NCI-H748 (cell line): ENCODE data around the gene AADACL2.
"Not testable (repeated sequence)": the region's sequence is repeated elsewhere in the genome, so short reads cannot be mapped to it uniquely, and the experiment has no call there.

Experiments used
- DNase-seq: peaks from one replicate; lab custom pipeline; 2025; ENCODE audit not compliant: unreplicated experiment; lab: John Stamatoyannopoulos, UW

Gene AADACL2

GRCh38 chr3:151733613-151734012 is at the start of gene AADACL2:
TSS of gene AADACL2 (plus strand) at chr3:151733927. CDS start at chr3:151734036, 109 bp downstream.
- no peak for DNase-seq

DNA sequence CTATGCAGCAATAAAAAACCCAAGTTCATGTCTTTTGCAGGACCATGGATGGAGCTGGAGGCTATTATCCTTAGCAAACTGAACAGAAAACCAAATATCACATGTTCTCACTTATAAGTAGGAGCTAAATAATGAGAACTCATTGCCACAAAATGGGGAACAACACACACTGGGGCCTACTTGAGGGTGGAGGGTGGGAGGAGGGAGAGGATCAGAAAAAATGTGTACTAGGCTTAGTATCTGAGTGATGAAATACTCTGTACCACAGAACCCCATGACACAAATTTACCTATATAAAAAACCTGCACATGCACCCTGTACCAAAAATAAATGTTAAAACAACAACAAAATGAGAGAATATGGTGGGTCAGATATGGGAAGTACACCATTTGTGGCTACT is 49.6 kb upstream of the AADACL2 start:
- DNase-seq, result no peak

GRCh38 chr3:151686257-151686656 is 47.5 kb upstream of the AADACL2 start:
- no peak for DNase-seq

DNA sequence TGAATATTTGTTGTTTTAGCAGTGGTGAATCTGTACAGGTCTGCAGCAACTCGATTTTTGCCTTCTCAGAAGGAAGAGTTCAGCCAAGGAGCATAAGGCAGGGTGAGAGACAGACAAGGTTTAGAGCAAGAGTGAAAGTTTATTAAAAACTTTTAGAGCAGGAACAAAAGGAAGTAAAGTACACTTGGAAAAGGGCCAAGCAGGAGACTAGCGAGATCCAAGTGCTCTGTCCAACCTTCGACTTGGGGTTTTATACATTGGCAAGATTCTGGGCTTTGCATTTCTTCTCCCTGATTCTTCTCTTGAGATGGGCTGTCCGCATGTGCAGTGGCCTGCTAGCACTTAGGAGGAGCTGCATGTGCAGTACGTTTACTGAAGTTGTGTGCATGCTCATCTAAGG is 46.7 kb upstream of the AADACL2 start:
- DNase-seq, result no peak

DNA sequence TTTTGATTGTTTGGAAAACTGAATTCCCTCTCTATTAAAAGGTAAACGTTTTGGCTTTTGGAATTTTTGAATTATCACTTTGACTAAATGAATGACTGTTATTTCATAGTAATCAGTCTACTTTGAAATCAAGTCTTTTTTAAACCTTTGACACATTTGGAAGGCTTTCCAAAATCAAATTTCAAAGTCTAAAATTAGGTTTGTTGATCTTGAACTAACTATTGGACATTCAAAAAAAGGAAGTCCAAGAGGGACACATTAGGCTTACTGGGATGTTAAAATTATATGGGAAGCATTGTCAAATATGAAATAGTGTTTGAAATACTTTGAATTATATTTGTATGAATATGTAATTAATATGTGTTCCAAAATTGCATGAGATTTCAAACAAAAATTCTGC is 45.2 kb upstream of the AADACL2 start:
- no peak for DNase-seq

GRCh38 chr3:151690645-151691044 is 43.1 kb upstream of the AADACL2 start:
- DNase-seq, result no peak

- DNase-seq, result no peak
These were observed 36.2 kb upstream of the AADACL2 start for GRCh38 chr3:151697496-151697895.

- DNase-seq, result no peak
These were observed 26.5 kb upstream of the AADACL2 start for GRCh38 chr3:151707216-151707615.

DNA sequence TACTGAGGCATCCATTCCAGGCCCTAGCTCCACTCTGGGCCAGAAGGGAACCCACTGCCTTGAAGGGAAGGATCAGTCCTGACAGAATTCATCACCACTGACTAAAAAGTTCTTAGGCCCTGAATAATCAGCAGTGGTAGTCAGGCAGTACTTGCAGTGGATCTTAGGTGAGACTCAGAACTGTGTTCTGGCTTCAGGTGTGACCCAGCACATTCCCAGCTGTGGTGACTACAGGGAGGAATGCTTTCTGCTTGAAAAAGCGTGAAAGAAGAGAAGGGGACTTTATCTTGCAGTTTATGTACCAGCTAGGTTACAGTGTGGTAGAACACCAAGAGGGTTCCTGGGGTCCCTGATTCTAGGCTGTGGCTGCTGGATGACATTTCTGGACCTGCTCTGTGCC is 24.9 kb upstream of the AADACL2 start:
- no peak for DNase-seq

DNA sequence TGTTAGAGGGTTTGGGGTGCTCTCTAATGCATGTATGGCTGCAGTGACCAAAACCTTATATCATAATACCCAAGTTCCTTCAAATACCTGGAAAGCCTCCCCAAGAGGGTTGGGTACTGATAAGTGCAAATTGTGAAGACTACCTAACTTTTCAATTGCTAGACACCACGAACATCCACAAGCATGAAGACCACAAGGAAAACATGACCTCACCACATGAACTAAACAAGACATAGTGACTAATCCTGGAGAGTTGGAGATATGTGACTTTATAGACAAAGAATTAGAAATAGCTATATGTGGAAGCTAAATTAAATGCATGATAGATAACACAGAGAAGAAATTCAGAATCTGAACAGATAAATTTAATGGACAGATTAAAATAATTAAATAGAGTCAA is 23.9 kb upstream of the AADACL2 start:
- no peak for DNase-seq

GRCh38 chr3:151721294-151721693 is 12.4 kb upstream of the AADACL2 start:
- DNase-seq, result no peak

- DNase-seq, result peak; percentile 91
These were observed 10.9 kb upstream of the AADACL2 start for GRCh38 chr3:151722856-151723255.

DNA sequence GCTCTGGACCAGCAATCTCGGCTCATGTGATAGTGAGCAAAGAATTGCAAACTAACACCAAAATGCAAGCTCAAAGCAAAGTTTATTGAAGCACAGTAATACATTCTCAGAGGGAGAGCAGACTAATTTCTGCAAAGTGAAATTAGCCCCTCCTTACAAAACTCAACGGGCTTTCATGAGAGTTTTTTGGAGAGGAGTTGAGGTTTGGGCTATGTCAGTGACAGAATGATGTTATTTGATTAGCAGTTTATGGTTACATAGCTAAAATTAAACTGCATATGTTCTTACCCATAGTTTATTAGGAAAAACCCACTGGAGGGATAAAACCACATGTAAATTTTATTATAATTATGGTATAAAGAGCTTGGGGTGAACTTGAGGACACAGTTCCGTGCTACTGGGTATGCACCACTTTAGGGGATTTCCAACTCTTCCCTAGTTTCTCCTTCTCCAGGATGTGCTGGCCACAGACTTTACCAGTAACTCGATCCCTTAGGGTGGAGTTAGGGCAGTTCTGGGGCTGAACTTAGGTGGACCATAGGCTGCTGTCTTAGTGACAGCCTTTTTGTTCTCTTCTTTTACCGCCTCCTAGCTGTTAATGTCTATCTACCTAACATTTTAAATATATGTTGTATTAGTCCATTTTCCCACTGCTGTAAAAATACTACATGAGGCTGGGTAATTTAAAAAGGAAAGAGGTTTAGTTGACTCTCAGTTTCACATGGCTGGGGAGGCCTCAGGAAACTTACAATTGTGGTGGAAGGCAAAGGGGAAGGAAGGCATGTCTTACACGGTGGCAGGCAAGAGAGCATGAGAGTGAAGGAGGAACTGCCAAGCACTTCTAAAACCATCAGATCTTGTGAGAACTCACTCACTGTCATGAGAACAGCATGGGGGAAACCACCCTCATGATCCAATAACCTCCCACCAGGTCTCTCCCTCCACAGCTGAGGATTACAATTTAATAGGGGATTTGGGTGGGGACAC is 8.9 kb upstream of the AADACL2 start:
- no peak for DNase-seq

- DNase-seq, result no peak
These were observed 7.7 kb upstream of the AADACL2 start for GRCh38 chr3:151726016-151726415.

DNA sequence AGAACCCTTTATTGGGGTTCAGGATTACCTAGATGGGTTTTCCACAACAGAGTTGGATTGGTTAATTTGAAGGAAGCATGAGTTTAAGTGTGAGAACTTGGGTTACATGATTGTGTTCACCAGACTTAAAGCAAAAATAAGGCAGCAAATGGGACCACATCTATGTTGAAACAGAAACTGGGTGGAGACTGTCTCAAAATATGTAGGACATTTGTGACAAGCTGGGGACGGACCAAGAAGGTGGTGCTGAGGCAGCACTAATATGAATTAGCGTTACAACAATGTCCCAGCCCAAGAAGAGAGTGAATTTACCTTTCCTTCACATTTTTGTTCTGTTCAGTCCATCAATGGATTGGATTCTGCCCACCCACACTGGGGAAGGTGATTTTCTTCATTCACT is 866 bp upstream of the AADACL2 start:
- DNase-seq, result no peak

GRCh38 chr3:151740581-151740980 is 6.9 kb downstream of the AADACL2 start:
- no peak for DNase-seq

DNA sequence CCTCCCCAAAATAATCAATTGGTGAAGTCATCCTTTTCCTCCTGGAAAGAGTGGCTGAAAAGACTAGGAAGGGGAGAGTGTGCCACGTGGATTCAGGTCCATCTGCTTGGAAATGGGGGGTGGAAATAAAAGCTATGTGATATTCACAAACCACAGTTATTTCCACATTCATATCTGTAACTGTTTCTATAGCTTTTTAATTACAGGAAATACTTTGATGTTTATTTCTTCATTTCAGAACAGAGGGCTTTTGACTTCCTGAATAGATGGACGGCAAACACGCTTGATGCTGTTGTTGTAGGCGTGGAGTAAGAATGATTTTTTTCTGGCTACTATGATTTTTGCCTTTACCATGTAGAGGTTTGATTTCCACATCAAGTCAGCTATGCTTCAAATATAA is 10.1 kb downstream of the AADACL2 start:
- peak; percentile 8 for DNase-seq

DNA sequence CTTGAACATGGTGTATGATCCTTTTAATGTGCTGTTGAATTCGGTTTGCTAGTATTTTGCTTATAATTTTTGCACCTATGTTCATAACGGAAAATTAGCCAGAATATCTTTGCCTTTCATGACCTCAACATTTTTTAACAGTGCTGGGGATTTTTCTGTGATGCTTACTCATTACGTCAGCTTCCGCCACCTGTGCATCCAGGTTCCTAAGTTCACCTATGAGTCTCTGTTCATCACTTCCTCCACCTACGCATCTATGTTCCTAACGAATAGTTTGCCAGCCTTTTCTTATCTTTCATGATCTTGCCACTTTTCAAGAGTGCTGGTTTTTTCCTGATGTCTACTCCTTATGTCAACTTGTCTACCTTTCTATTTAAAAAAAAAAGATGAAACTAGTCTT is 16.5 kb downstream of the AADACL2 start:
- DNase-seq, result no peak

GRCh38 chr3:151750678-151751077 is 17.0 kb downstream of the AADACL2 start:
- no peak for DNase-seq

DNA sequence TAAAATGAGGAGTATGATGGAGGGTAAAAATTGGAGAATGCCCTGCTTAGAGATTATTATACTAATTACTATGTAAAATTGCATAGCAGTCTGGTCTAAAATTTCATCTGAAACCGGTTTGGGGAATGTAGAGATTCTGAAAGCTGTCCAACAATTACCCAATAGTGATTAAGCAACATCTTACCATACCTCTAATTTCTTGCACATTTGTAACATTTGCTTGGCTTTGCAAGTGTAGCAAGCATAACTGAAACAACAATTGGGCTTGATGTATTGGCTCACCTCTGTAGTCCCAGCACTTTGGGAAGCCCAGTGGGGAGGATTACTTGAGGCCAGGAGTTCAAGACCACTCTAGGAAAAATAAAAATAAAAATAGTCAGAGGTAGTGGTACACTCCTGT is 17.4 kb downstream of the AADACL2 start:
- no peak for DNase-seq

- no peak for DNase-seq
These were observed 20.1 kb downstream of the AADACL2 start for GRCh38 chr3:151753846-151754245.

DNA sequence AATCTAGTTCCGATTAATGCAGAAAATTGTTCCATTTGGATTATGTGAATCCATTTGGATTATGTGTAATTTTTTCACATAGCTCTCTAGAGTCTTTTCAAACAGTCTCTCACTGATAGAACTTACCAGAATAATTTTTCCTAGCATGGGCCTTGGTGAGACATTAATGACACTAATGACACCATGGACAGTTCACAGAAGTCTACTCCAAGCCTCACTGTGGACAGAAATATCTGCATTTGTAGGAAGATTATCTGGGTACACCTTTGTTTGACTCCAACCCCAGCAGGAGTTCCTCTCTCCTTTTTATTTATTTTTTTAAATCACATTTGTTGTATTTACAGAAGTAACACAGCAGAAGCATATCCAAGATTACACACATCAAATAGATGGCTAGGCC is 27.9 kb downstream of the AADACL2 start:
- DNase-seq, result no peak

GRCh38 chr3:151764699-151765098 is 31.0 kb downstream of the AADACL2 start:
- not testable (repeated sequence) for DNase-seq
